Liver (tissue), 9 donors: Measurements from ENCODE around the gene GAS7. TPM values are rescaled to one million over a fixed set of nuclear protein-coding genes. Genes with fewer than 3 reads are reported as not detected.

Experiments used
- DNase-seq: peaks from one replicate; pipeline ENCODE4 v3.0.0-alpha.2; 2017; ENCODE audit warnings: low spot score
- H3K27ac ChIP-seq, 2 donors: one replicate each; pipeline ENCODE4 v1.7.0; 2013; ENCODE audit warnings: inconsistent platforms in 2 of 2, low read length in 2 of 2, control low read depth in 1 of 2, low read depth in 1 of 2, mild to moderate bottlenecking in 1 of 2
- H3K27me3 ChIP-seq, 4 donors: one replicate each; pipeline versions ENCODE4 v1.6.1 to v1.7.0; 2013; ENCODE audit warnings: low read length in 3 of 4, inconsistent platforms in 1 of 4, mild to moderate bottlenecking in 1 of 4, moderate library complexity in 1 of 4; ENCODE audit not compliant: control insufficient read depth in 4 of 4, insufficient read depth in 4 of 4
- H3K36me3 ChIP-seq, 4 donors: one replicate each; pipeline versions ENCODE4 v1.6.1 to v1.7.0; 2013; ENCODE audit warnings: low read length in 3 of 4, mild to moderate bottlenecking in 3 of 4, low read depth in 1 of 4, moderate library complexity in 1 of 4; ENCODE audit not compliant: control insufficient read depth in 4 of 4, insufficient read depth in 3 of 4
- H3K4me1 ChIP-seq, 4 donors: one replicate each; pipeline versions ENCODE4 v1.6.1 to v1.7.0; 2013; ENCODE audit warnings: low read length in 3 of 4, mild to moderate bottlenecking in 3 of 4, moderate library complexity in 1 of 4; ENCODE audit not compliant: control insufficient read depth in 4 of 4, insufficient read depth in 4 of 4
- H3K4me3 ChIP-seq, 3 donors: one replicate each; pipeline versions ENCODE4 v1.6.1 to v1.7.0; 2013; ENCODE audit warnings: low read length in 3 of 3, control low read depth in 1 of 3, low read depth in 1 of 3, mild to moderate bottlenecking in 1 of 3
- H3K9ac ChIP-seq, 2 donors: one replicate each; pipeline ENCODE4 v1.7.0; 2013; ENCODE audit warnings: low read length in 2 of 2, mild to moderate bottlenecking in 2 of 2, moderate library complexity in 2 of 2, control low read depth in 1 of 2, low read depth in 1 of 2
- H3K9me3 ChIP-seq, 4 donors: one replicate each; pipeline versions ENCODE4 v1.6.1 to v1.7.0; 2013; ENCODE audit warnings: low read length in 3 of 4; ENCODE audit not compliant: control insufficient read depth in 4 of 4
- FOXA1 ChIP-seq: IDR thresholded peaks from 2 replicates; pipeline ENCODE4 v1.6.1; 2016; ENCODE audit warnings: antibody characterized with exemption
- JUND ChIP-seq, 2 donors: IDR thresholded peaks; 2 replicates each; pipeline ENCODE4 v1.6.1; 2016; ENCODE audit warnings: antibody characterized with exemption in 2 of 2
- REST ChIP-seq: IDR thresholded peaks from 2 replicates; pipeline ENCODE4 v1.6.1; 2016; ENCODE audit warnings: antibody characterized with exemption, mild to moderate bottlenecking
- RXRA ChIP-seq, 2 donors: IDR thresholded peaks; 2 replicates each; pipeline ENCODE4 v1.6.1; 2017 to 2018; ENCODE audit warnings: antibody characterized with exemption in 2 of 2, mild to moderate bottlenecking in 1 of 2
- ZBTB33 ChIP-seq: IDR thresholded peaks from 2 replicates; pipeline ENCODE4 v1.6.1; 2016; ENCODE audit warnings: antibody characterized with exemption
- WGBS: extraction: QIAGEN DNeasy Blood & Tissue Kit; methylation state at CpG from one replicate; pipeline ENCODE4 v1.1.7; 2013; 5-methylcytosine and 5-hydroxymethylcytosine counted together
- polyA plus RNA-seq, 2 donors: library from polyadenylated mRNA; stranded (reverse) in 1 of 2; unstranded in 1 of 2; fragments of 200-250 nt in 1 of 2; fragments of >200 nt in 1 of 2; fragmentation: Nextera tagmentation in 1 of 2; extraction: Ambion mirVana in 1 of 2; gene quantifications; one replicate each; pipeline versions ENCODE4 v1.2.1 to v1.2.3, GENCODE V29; 2013 to 2015
- total RNA-seq, 2 donors: library from RNA; depleted of rRNA; stranded (reverse); fragments of >200 nt; gene quantifications; one replicate each; pipeline ENCODE4 v1.2.3, GENCODE V29; 2014
- donor health status: healthy.
- donor health status: healthy.
- donor health status: healthy.
- donor health status: healthy.
- donor health status: healthy.

GAS7 gene
- total and polyA plus RNA-seq, 4 donors = 0.79 to 6.1 (median 2.5) TPM

GRCh38 chr17:10061111-10061845, 137.1 kb downstream of the GAS7 start:
- no peak overlapping the region for H3K4me3 ChIP-seq
- no peaks in the 10 kb centered on the region for H3K36me3 ChIP-seq
- no peak overlapping the region for H3K9ac ChIP-seq
- H3K27ac ChIP-seq = no peak overlapping the region
- peaks cover 1 to 3% (median 3%) of the 10 kb centered on the region in 4 donors for H3K9me3 ChIP-seq
- peaks cover 0 to 8% (median 0%) of the 10 kb centered on the region in 4 donors for H3K4me1 ChIP-seq
- peaks cover 0 to 2% (median 0%) of the 10 kb centered on the region in 4 donors for H3K27me3 ChIP-seq
- no peak for TF ChIP-seq ZBTB33
- TF ChIP-seq FOXA1 = no peak
- DNase-seq = no peak
- 71% methylated on average over 13 of the region's 13 CpGs for WGBS

GRCh38 chr17:10060526-10060925, 137.9 kb downstream of the GAS7 start:
- H3K9ac ChIP-seq = no peak overlapping the region
- H3K4me3 ChIP-seq = no peak overlapping the region
- peaks cover 0 to 2% (median 0%) of the 10 kb centered on the region in 4 donors for H3K27me3 ChIP-seq
- H3K4me1 ChIP-seq = peaks cover 0 to 8% (median 0%) of the 10 kb centered on the region in 4 donors
- no peak overlapping the region for H3K27ac ChIP-seq
- H3K9me3 ChIP-seq = peaks cover 0 to 3% (median 2%) of the 10 kb centered on the region in 4 donors
- WGBS = 85% methylated on average over 8 of the region's 8 CpGs
- H3K36me3 ChIP-seq = no peaks in the 10 kb centered on the region
- no peak for DNase-seq
- no peak for TF ChIP-seq JUND (IDR thresholded peaks at IDR 0.05)
- TF ChIP-seq ZBTB33 = no peak

GRCh38 chr17:10059684-10060211, 138.7 kb downstream of the GAS7 start:
- no peaks in the 10 kb centered on the region for H3K36me3 ChIP-seq
- H3K9ac ChIP-seq = no peak overlapping the region
- WGBS = 74% methylated on average over 11 of the region's 11 CpGs
- no peak overlapping the region for H3K4me3 ChIP-seq
- no peak for TF ChIP-seq RXRA (IDR thresholded peaks at IDR 0.05)
- TF ChIP-seq REST = no peak
- H3K9me3 ChIP-seq = no peaks in the 10 kb centered on the region
- peaks cover 0 to 8% (median 0%) of the 10 kb centered on the region in 4 donors for H3K4me1 ChIP-seq
- H3K27ac ChIP-seq = no peak overlapping the region
- H3K27me3 ChIP-seq = peaks cover 0 to 2% (median 0%) of the 10 kb centered on the region in 4 donors
- no peak for DNase-seq
